Measurements from ENCODE around the gene PIGO. TPM values are rescaled to one million over a fixed set of nuclear protein-coding genes. Genes with fewer than 3 reads are reported as not detected.

Gene PIGO
- total and polyA plus RNA-seq, 9 of the 15 experiments (the other 6 are each of a cell fraction or from before 2014, with no cell fraction given) = 5.4 to 13.7 (median 9.7) TPM

DNA sequence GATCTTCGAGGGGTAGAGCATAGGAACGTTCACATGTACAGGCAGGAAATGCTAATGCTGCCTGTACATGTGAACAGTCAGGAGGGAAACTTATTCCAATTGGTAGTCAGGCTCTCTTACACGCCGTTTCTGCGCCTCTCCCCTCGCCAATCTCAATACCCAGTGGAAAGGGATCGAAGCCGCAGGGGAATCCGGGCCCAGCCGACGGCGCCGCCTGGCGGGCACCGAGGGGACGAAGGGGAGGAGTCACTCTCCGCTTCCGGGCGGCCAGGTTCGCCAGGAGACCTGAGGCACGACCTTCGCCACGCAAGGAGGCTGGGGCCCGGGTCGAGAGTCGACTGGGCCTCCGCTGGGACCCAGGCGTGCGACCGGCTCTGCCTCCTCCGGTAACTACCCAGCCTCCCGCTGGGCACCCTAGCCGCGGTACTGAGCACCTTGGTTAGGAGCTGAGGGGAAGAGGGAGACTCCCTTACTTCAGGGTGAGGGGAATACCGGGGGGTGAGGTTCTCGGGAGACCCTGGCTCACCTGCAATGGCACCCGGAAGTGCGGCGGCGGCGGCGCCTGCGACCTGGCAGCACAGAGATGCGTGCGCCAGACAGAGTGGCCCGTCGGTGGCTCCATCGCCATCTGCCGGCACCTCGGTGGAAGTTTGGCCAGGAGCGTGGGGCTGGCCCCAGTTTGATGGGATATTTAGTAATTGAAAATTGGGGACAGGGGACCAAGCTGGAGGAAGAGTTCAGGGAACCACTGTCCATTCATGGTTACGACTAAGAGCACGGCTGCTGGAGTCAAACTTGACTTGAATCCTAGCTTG, at the start of gene PIGO (continued):
- TF ChIP-seq, protein P1, sequence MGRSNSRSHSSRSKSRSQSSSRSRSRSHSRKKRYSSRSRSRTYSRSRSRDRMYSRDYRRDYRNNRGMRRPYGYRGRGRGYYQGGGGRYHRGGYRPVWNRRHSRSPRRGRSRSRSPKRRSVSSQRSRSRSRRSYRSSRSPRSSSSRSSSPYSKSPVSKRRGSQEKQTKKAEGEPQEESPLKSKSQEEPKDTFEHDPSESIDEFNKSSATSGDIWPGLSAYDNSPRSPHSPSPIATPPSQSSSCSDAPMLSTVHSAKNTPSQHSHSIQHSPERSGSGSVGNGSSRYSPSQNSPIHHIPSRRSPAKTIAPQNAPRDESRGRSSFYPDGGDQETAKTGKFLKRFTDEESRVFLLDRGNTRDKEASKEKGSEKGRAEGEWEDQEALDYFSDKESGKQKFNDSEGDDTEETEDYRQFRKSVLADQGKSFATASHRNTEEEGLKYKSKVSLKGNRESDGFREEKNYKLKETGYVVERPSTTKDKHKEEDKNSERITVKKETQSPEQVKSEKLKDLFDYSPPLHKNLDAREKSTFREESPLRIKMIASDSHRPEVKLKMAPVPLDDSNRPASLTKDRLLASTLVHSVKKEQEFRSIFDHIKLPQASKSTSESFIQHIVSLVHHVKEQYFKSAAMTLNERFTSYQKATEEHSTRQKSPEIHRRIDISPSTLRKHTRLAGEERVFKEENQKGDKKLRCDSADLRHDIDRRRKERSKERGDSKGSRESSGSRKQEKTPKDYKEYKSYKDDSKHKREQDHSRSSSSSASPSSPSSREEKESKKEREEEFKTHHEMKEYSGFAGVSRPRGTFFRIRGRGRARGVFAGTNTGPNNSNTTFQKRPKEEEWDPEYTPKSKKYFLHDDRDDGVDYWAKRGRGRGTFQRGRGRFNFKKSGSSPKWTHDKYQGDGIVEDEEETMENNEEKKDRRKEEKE (IDR thresholded peaks at IDR 0.05; ENCODE audit: borderline replicate concordance in 1 of 2, control insufficient read depth in 1 of 2, low read depth in 2 of 2, low read length in 1 of 2) = no peak
- TF ChIP-seq BRD9 (IDR thresholded peaks at IDR 0.05; ENCODE audit: low read depth, partially characterized antibody) = no peak
- peak; percentile 17; the same call in 1 of the 2 replicates for TF ChIP-seq ZKSCAN1 (IDR thresholded peaks at IDR 0.05; ENCODE audit: low read depth, low read length)
- TF ChIP-seq, protein P2, sequence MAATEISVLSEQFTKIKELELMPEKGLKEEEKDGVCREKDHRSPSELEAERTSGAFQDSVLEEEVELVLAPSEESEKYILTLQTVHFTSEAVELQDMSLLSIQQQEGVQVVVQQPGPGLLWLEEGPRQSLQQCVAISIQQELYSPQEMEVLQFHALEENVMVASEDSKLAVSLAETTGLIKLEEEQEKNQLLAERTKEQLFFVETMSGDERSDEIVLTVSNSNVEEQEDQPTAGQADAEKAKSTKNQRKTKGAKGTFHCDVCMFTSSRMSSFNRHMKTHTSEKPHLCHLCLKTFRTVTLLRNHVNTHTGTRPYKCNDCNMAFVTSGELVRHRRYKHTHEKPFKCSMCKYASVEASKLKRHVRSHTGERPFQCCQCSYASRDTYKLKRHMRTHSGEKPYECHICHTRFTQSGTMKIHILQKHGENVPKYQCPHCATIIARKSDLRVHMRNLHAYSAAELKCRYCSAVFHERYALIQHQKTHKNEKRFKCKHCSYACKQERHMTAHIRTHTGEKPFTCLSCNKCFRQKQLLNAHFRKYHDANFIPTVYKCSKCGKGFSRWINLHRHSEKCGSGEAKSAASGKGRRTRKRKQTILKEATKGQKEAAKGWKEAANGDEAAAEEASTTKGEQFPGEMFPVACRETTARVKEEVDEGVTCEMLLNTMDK (IDR thresholded peaks at IDR 0.05; ENCODE audit: borderline replicate concordance, insufficient read depth, low read depth, low read length, poor library complexity, severe bottlenecking) = peak; percentile 92
- peak; percentile 52 for TF ChIP-seq CCNT2 (IDR thresholded peaks at IDR 0.05; ENCODE audit: borderline replicate concordance, extremely low read depth, insufficient read length, low read depth, low read length)
- TF ChIP-seq, protein P3, sequence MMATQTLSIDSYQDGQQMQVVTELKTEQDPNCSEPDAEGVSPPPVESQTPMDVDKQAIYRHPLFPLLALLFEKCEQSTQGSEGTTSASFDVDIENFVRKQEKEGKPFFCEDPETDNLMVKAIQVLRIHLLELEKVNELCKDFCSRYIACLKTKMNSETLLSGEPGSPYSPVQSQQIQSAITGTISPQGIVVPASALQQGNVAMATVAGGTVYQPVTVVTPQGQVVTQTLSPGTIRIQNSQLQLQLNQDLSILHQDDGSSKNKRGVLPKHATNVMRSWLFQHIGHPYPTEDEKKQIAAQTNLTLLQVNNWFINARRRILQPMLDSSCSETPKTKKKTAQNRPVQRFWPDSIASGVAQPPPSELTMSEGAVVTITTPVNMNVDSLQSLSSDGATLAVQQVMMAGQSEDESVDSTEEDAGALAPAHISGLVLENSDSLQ (IDR thresholded peaks at IDR 0.05) = peak; percentile 35; the same call in 1 of the 2 replicates
- TF ChIP-seq MEIS2 (IDR thresholded peaks at IDR 0.05; ENCODE audit: partially characterized antibody) = no peak
- TF ChIP-seq FOXJ2 (tag; IDR thresholded peaks at IDR 0.05) = no peak

Data from K562 (cell line).